ENCODE results near the gene MRPL51. TPM values are rescaled to one million over a fixed set of nuclear protein-coding genes. Genes with fewer than 3 reads are reported as not detected.
A peak's percentile ranks its signal among the peaks of the same experiment; 100 is the strongest.

Gene MRPL51
- total and polyA plus RNA-seq, 9 of the 15 experiments (the other 6 are each of a cell fraction or from before 2014, with no cell fraction given), result 127 to 727 (median 208) TPM

GRCh38 chr12:6492838-6493496 lies at the start of gene MRPL51 (continued):
- peak; percentile 16; the same call in 1 of the 2 replicates for TF ChIP-seq NKRF (IDR thresholded peaks at IDR 0.05; ENCODE audit: borderline replicate concordance)
- TF ChIP-seq BHLHE40 (IDR thresholded peaks at IDR 0.05; ENCODE audit: low read length), result no peak
- peak; percentile 92 for TF ChIP-seq NCOA1 (IDR thresholded peaks at IDR 0.05; ENCODE audit: low read depth)
- peak; percentile 40; the same call in 1 of the 2 replicates for TF ChIP-seq ELF2 (CRISPR knock-in tag; IDR thresholded peaks at IDR 0.05)
- no peak for TF ChIP-seq ATF4 (CRISPR knock-in tag; IDR thresholded peaks at IDR 0.05)
- no peak for TF ChIP-seq GTF2A2 (tag; IDR thresholded peaks at IDR 0.05)
- TF ChIP-seq ARNT (IDR thresholded peaks at IDR 0.05), result no peak
- TF ChIP-seq TRIM24 (IDR thresholded peaks at IDR 0.05), result peak in 1 of 2 experiments; percentile 86; a peak in 2 of 4 replicates
- peak; percentile 85 for TF ChIP-seq RBFOX2 (IDR thresholded peaks at IDR 0.05; ENCODE audit: low read depth, low read length)
- peak; percentile 40; the same call in 1 of the 2 replicates for TF ChIP-seq ATF7 (IDR thresholded peaks at IDR 0.05)
- TF ChIP-seq GTF2E2 (tag; IDR thresholded peaks at IDR 0.05), result peak; percentile 68; the same call in 1 of the 2 replicates
- no peak for TF ChIP-seq CREB3 (tag; conservative IDR thresholded peaks at IDR 0.05; ENCODE audit: low read depth)
- TF ChIP-seq ETV5 (CRISPR knock-in tag; IDR thresholded peaks at IDR 0.05; ENCODE audit: low read depth), result peak; percentile 79
- no peak for TF ChIP-seq BRD9 (IDR thresholded peaks at IDR 0.05; ENCODE audit: low read depth, partially characterized antibody)
- peak; percentile 87 for TF ChIP-seq POLR2B (IDR thresholded peaks at IDR 0.05; ENCODE audit: low read depth, partially characterized antibody)
- no peak for TF ChIP-seq ZNF232 (CRISPR knock-in tag; IDR thresholded peaks at IDR 0.05)
- no peak for TF ChIP-seq ZBED1 (IDR thresholded peaks at IDR 0.05)
- no peak for TF ChIP-seq MITF (IDR thresholded peaks at IDR 0.05)
- TF ChIP-seq AFF4 (CRISPR knock-in tag; IDR thresholded peaks at IDR 0.05), result 0 out of 2 replicates have a peak, but pooled peaks have one; percentile 48
- TF ChIP-seq KDM5B (IDR thresholded peaks at IDR 0.05; ENCODE audit: insufficient replicate concordance, low read depth, low read length), result peak; percentile 69
